Germinal center (tissue), 1 donor: Measurements from ENCODE around the gene ANKLE2.

Experiments used
- DNase-seq: peaks from one replicate; pipeline ENCODE4 v3.0.0; 2012; ENCODE audit warnings: mixed read lengths, low spot score

ANKLE2 gene

GRCh38 chr12:132687211-132688164, 74.1 kb downstream of the ANKLE2 start, which contains the start of the genes POLE and PXMP2:
TSS of gene POLE (minus strand) at chr12:132687342. CDS start at chr12:132687315, 27 bp downstream.
TSS of gene PXMP2 (plus strand) at chr12:132687587. CDS start at chr12:132687671, 84 bp downstream.
- peak; percentile 98 for DNase-seq

DNA sequence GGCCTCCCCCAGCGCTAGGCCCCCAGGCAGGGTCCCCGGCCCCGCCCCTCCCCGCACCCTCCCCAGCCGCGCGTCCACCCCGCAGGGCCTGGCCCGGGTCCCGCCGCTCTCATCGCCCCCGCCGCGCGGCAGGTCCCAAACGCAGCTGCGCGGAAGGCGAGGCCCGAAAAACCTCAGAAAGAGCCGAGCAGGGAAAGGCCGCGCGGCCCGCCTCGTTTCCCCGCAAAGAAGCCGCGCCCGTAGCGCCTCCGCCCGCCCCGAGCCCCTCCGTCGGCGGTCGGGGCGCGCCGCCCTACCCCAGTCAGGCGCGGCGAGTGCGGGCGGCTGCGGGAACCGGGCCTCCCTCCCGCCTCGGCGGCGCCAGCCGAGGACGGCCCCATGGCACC, 74.8 kb downstream of the ANKLE2 start:
- no peak for DNase-seq

DNA sequence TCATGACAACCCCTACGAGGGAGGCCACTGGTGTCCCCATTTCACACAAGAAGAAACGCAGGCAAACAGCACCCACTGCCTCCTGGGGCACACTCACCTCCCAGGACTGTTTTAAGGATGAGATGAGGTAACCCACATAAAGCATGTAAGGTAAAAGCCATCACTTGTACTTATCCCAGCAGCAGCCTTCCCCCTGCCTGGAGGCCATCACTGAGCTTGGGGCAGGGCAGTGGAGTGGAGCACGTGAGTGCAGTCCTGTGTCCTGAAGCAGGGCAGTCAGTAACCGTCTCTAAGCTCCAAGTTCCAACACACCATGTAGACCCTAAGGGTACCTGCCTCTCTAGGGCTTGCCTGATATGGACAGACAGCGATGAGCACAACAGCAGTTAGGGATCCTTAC, 76.2 kb downstream of the ANKLE2 start:
- DNase-seq = no peak

DNA sequence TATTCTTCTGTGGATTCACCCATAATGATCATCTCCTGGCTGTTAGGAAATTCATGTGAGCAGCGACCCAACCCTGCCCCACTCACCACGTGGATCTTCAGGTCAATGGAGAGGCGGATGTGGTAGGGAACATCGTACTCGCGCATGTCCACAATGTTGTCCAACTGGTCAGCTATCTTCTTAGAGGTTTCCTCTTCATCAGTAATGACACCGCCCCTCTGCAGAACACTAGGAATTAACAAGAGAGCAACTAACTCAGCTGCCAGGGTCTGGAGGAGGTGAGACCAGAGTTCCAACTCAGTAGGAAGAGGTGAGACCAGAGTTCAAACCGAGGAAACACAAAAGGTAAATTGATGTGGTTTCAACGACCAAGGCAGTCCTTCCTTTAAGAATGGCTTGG, 84.1 kb downstream of the ANKLE2 start:
- DNase-seq = no peak

DNA sequence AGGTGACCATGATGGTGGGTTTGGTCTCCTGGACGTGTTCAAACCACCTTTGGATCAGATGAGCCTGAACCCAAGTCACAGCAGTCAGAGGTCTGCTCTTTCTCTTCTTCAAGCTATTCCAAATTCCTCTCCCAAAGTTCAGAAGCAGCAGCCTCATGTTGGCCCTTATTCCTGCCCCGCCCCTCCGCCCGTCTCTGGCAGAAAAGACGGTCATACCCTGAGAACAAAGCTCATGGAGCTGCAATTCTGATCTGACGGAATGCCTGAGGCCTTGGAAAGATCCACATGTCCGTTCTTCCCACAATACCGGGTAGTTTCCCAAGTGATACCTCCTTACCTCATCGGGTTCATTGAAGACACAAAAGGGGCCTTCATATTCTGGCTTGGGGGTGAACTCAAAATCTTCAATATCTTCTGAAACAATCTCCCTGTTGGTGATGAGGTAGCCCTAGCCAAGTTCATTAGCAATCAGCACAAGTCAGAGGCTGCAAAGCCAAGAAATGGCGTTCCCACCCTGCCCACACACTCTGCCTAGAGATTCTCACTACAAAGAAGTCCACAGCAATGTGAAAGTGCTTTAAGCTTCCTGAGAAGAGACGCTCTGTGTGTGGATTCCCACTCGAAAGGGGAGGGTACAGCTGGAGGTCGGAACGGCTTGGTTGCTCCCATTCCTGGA, 85.7 kb downstream of the ANKLE2 start:
- DNase-seq = no peak
